RWPE1 (cell line): ENCODE data around the gene LAPTM5.
"Not testable (repeated sequence)": the region's sequence is repeated elsewhere in the genome, so short reads cannot be mapped to it uniquely, and the experiment has no call there.

Source experiments
- CTCF ChIA-PET: fragments of 350-600 bp; sonication (Branson Sonifier 250); formaldehyde crosslinking; extraction: SDS; loops from one replicate; lab custom pipeline; 2021; lab: Yijun Ruan, JAX
- POLR2A ChIA-PET: fragments of 400-600 bp; formaldehyde crosslinking; extraction: SDS; loops from one replicate; lab custom pipeline; 2020; ENCODE audit warnings: antibody characterized with exemption; ENCODE audit not compliant: low non-redundant PET; lab: Yijun Ruan, JAX
- DNase-seq: peaks from one replicate; pipeline ENCODE4 v3.0.0; 2012; ENCODE audit warnings: low spot score
- H3K27ac ChIP-seq: fragments of 450-650 bp; 2 replicates; pipeline ENCODE4 v1.5.1; 2017
- TF ChIP-seq, protein P1 (sequence below): fragments of 450-650 bp; conservative IDR thresholded peaks from 2 replicates; pipeline ENCODE4 v1.5.1; 2017; ENCODE audit warnings: low read depth, mild to moderate bottlenecking

The LAPTM5 gene

DNA sequence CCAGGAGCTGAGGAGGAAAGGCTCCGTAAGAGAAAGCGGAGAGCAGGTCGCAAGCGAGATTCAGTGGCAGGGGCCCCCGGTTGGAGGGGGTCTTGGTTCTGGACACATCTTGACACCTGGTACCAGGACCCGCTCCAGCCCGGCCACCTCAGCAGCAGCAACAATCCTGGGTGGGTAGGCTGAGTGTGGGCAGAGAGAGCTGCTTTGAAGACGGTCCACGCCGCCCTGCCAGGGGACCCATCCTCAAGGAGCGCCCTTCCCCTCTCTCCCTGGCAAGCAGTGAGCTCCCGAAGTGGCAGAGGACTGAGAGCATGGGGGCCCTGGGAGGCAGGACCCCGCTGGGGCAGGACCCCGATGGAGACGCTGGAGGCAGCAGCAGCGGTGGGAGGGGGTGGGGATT, 35.6 kb upstream of the LAPTM5 start:
- CTCF ChIA-PET, result interaction anchor here (0.6 to 2.4 kb wide), 4 partner anchors 8 to 13 kb away, joined by 3 to 9 read pairs (median 5); no protein-coding TSS in a partner anchor
- no peak overlapping the region for H3K27ac ChIP-seq
- TF ChIP-seq, protein P1, sequence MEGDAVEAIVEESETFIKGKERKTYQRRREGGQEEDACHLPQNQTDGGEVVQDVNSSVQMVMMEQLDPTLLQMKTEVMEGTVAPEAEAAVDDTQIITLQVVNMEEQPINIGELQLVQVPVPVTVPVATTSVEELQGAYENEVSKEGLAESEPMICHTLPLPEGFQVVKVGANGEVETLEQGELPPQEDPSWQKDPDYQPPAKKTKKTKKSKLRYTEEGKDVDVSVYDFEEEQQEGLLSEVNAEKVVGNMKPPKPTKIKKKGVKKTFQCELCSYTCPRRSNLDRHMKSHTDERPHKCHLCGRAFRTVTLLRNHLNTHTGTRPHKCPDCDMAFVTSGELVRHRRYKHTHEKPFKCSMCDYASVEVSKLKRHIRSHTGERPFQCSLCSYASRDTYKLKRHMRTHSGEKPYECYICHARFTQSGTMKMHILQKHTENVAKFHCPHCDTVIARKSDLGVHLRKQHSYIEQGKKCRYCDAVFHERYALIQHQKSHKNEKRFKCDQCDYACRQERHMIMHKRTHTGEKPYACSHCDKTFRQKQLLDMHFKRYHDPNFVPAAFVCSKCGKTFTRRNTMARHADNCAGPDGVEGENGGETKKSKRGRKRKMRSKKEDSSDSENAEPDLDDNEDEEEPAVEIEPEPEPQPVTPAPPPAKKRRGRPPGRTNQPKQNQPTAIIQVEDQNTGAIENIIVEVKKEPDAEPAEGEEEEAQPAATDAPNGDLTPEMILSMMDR, result no peak
- POLR2A ChIA-PET, result no interaction called here
- no peak for DNase-seq

DNA sequence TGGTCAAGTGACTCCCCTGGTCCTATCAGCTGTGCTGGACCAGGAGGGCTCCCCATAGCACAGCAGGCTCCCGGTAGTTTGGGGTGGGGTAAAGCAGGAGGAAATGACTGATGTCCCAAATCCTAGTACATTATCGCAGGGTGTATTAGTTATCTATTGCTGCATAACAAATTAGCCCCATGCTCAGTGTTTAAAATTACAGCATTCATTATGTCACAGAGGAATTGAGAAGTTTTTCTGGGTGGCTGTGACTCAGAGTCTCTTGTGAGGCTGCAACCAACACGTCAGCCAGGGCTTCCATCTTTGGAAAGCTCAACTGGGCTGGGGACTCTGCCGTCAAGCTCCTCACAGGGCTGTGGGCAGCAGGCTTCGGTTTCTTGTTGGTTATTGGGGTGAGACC, 34.3 kb upstream of the LAPTM5 start:
- H3K27ac ChIP-seq, result no peak overlapping the region
- no peak for DNase-seq
- POLR2A ChIA-PET, result no interaction called here
- TF ChIP-seq, protein P1, result no peak
- CTCF ChIA-PET, result interaction anchor here (1.6 kb wide), 1 partner anchor 73 kb away, joined by 9 read pairs; no protein-coding TSS in a partner anchor

DNA sequence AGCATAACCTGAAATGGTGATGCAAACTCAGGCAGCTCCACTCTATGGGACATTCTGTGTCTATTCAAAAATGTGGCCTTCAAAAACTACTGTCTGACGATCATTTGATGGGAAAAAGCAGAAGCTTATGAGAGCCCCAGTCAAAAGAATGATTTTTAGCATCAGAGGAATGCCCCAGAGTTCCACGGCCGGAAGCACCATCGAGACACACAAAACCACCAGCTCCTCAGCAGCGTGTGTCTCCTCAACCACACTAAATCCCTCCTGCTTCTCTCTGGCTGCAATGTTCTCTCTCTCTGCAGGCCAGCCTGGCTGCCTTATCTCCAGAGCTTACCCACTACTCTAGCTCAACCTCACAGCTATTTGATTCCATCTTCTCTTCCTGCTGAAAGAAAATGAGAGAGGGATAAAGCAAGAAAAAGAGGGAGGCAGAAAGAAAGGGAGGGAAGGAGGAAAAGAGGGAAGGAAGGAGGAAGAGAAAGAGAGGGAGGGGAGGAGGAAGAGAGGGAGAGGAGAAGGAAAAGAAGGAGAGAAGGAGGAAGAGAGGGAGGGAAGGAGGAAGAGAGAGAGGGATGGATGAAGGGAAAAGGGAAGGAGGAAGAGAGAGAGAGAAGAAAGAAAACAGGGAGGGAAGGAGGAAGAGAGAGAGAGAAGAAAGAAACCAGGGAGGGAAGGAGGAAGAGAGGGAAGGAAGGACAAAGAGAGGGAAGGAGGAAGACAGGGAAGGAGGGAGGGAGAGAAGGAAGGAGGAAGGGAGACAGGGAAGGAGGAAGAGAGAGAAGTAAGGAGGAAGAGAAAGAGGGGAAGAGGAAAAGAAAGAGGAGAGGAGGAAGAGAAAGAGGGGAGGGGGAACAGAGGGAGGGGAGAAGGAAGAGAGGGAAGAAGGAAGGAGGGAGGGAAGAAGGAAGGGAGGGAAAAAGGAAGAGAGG, 33.5 kb upstream of the LAPTM5 start:
- CTCF ChIA-PET, result interaction anchor here (0.7 to 1.6 kb wide), 5 partner anchors 9 to 120 kb away, joined by 3 to 9 read pairs (median 5); no protein-coding TSS in a partner anchor
- POLR2A ChIA-PET, result no interaction called here
- H3K27ac ChIP-seq, result no peak overlapping the region
- no peak for DNase-seq
- TF ChIP-seq, protein P1, result no peak

DNA sequence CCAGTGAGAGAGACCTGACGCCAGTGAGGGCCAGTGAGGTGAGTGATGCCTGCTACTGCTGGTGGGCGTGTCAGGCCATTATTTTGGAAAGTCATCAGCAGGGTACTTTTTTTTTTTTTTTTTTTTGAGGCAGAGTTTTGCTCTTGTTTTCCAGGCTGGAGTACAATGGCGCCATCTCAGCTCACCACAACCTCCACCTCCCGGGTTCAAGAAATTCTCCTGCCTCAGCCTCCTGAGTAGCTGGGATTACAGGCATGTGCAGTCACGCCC, 32.6 kb upstream of the LAPTM5 start:
- DNase-seq, POLR2A ChIA-PET, H3K27ac ChIP-seq: not testable (repeated sequence)
- CTCF ChIA-PET, result interaction anchor here (1.1 kb wide), 2 partner anchors 8 to 121 kb away, joined by 4 to 5 read pairs; no protein-coding TSS in a partner anchor

GRCh38 chr1:30789388-30790255, 32.0 kb upstream of the LAPTM5 start:
- ChIA-PET CTCF (interaction anchor here (0.7 kb wide), 1 partner anchor 12 kb away, joined by 4 read pairs; no protein-coding TSS in a partner anchor), POLR2A (no interaction called here)
- TF ChIP-seq, protein P1, result no peak
- no peak for DNase-seq
- peak overlapping the region; percentile 58 for H3K27ac ChIP-seq

DNA sequence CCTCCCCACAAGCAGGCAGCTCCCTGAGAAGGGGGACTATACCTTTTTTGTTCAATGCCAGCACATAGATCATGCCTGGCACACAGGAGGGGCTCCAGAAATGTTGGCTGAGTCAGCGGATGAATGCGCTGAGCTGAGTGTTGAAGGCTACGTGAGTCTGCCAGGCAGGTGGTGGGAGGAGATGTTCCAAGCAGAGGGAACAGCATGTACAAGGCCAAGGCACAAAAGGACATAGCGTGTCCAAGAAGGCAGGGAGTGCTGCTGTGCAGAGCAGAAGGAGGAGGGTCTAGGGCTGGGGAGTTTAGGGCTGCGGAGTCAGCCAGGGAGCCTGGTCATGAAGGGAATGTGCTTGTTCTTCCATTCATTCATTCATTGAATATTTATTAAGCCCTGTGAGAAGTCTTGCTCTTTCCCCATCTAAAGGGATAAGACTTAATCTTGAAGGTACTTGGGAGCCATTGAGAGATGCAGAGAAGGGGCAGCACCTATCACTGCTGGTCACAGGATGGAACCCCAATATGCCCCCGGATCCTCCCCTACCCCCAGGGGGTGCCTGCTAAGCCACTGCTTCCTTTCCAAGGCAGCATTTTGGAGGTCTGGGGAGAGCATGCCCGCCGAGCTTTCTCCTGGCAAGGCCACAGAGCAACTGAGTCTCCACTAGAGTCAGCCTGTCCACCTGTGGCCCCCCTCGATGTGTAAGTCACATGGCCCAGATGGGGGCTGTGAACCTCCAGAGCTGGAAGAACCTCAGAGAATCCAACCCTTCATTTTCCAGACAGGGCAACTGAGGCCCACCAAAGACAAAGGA, 31.2 kb upstream of the LAPTM5 start:
- POLR2A ChIA-PET, result interaction anchor here (0.6 kb wide), 1 partner anchor 80 kb away, joined by 4 read pairs; no protein-coding TSS in a partner anchor

More for the DNA sequence above, 31.2 kb upstream of the LAPTM5 start:
- no peak for DNase-seq
- CTCF ChIA-PET, result interaction anchor here (0.7 to 2.5 kb wide), 3 partner anchors 13 to 122 kb away, joined by 4 to 16 read pairs (median 4); no protein-coding TSS in a partner anchor
- peak overlapping the region; percentile 58 for H3K27ac ChIP-seq
- TF ChIP-seq, protein P1, result no peak
